WTC11 (cell line): ENCODE measurements around the gene LINC01488. TPM values are rescaled to one million over a fixed set of nuclear protein-coding genes. Genes with fewer than 3 reads are reported as not detected.

Experiments used
- ATAC-seq: fragments of 200-7000 bp; cut with Tn5 transposase; 2 replicates; pipeline ENCODE4 v1.10.0; 2021; ENCODE audit warnings: mild to moderate bottlenecking, moderate library complexity
- CTCF ChIA-PET: fragments of 300-600 bp; sonication (Branson Sonifier 250); formaldehyde crosslinking; loops from one replicate; lab custom pipeline; 2021; ENCODE audit warnings: antibody characterized with exemption; lab: Charles Lee
- POLR2A ChIA-PET: fragments of 350-600 bp; sonication (Branson Sonifier 250); formaldehyde crosslinking; loops from one replicate; lab custom pipeline; 2021; ENCODE audit warnings: antibody characterized with exemption; lab: Charles Lee
- DNase-seq: peaks from one replicate; pipeline ENCODE4 v3.0.0; 2021; ENCODE audit warnings: low spot score
- H3K27ac Mint-ChIP-seq: 2 replicates; pipeline ENCODE4 v1.8.0; 2021; ENCODE audit warnings: mixed read lengths
- H3K27me3 Mint-ChIP-seq: 2 replicates; pipeline ENCODE4 v1.8.0; 2021; ENCODE audit warnings: low read depth, mild to moderate bottlenecking, moderate library complexity, mixed read lengths
- H3K36me3 Mint-ChIP-seq: 2 replicates; pipeline ENCODE4 v1.8.0; 2021; ENCODE audit warnings: mixed read lengths
- H3K4me1 Mint-ChIP-seq: 2 replicates; pipeline ENCODE4 v1.8.0; 2022; ENCODE audit warnings: mixed read lengths
- H3K4me3 Mint-ChIP-seq: 2 replicates; pipeline ENCODE4 v1.8.0; 2021; ENCODE audit warnings: mild to moderate bottlenecking, moderate library complexity, mixed read lengths
- H3K9me3 Mint-ChIP-seq: 2 replicates; pipeline ENCODE4 v1.8.0; 2021; ENCODE audit warnings: mixed read lengths
- ETV6 ChIP-seq: sonication (generic); formaldehyde crosslinking; IDR thresholded peaks from 2 replicates; pipeline ENCODE4 v1.8.1; 2022; ENCODE audit warnings: mild to moderate bottlenecking, missing genetic modification reagents
- JUN ChIP-seq: sonication (generic); formaldehyde crosslinking; IDR thresholded peaks from 2 replicates; pipeline ENCODE4 v1.8.0; 2023; ENCODE audit warnings: mild to moderate bottlenecking, missing genetic modification reagents
- KAT7 ChIP-seq: sonication (generic); formaldehyde crosslinking; IDR thresholded peaks from 2 replicates; pipeline ENCODE4 v1.8.1; 2023; ENCODE audit warnings: missing genetic modification reagents, mild to moderate bottlenecking, borderline replicate concordance
- MXD4 ChIP-seq: fragments of 250-450 bp; sonication (Bioruptor Pico); IDR thresholded peaks from 2 replicates; pipeline ENCODE4 v1.8.0; 2021; ENCODE audit warnings: mild to moderate bottlenecking, moderate library complexity, borderline replicate concordance
- NR1H2 ChIP-seq: sonication (generic); formaldehyde crosslinking; IDR thresholded peaks from 2 replicates; pipeline ENCODE4 v1.9.0; 2021; ENCODE audit warnings: mild to moderate bottlenecking, moderate library complexity, missing genetic modification reagents
- NR2C2 ChIP-seq: sonication (generic); formaldehyde crosslinking; IDR thresholded peaks from 2 replicates; pipeline ENCODE4 v1.8.0; 2022; ENCODE audit warnings: mild to moderate bottlenecking, missing genetic modification reagents
- RELA ChIP-seq: sonication (generic); formaldehyde crosslinking; IDR thresholded peaks from 2 replicates; pipeline ENCODE4 v1.8.1; 2022; ENCODE audit warnings: missing genetic modification reagents, mild to moderate bottlenecking, borderline replicate concordance
- TEAD4 ChIP-seq: sonication (generic); formaldehyde crosslinking; IDR thresholded peaks from 2 replicates; pipeline ENCODE4 v1.8.0; 2022; ENCODE audit warnings: mild to moderate bottlenecking, missing genetic modification reagents
- ZBTB21 ChIP-seq: sonication (generic); formaldehyde crosslinking; IDR thresholded peaks from 2 replicates; pipeline ENCODE4 v1.8.1; 2023; ENCODE audit warnings: mild to moderate bottlenecking, missing genetic modification reagents, borderline replicate concordance
- ZNF263 ChIP-seq: sonication (generic); formaldehyde crosslinking; IDR thresholded peaks from 2 replicates; pipeline ENCODE4 v1.8.1; 2022; ENCODE audit warnings: low read depth, mild to moderate bottlenecking, moderate library complexity, missing genetic modification reagents
- ZNF317 ChIP-seq: sonication (generic); formaldehyde crosslinking; IDR thresholded peaks from 2 replicates; pipeline ENCODE4 v1.8.1; 2023; ENCODE audit warnings: low read depth, mild to moderate bottlenecking, moderate library complexity, missing genetic modification reagents, borderline replicate concordance
- ZNF416 ChIP-seq: fragments of 250-450 bp; sonication (Bioruptor Pico); IDR thresholded peaks from 2 replicates; pipeline ENCODE4 v1.9.0; 2021; ENCODE audit warnings: mild to moderate bottlenecking, inconsistent platforms
- total RNA-seq: library from RNA; stranded (reverse); gene quantifications from 3 replicates; pipeline ENCODE4 v1.2.3, GENCODE V29; 2021
- TF ChIP-seq, protein P1 (sequence below): sonication (generic); formaldehyde crosslinking; IDR thresholded peaks from 2 replicates; pipeline ENCODE4 v1.8.1; 2022; ENCODE audit warnings: low read depth, missing genetic modification reagents, borderline replicate concordance
- TF ChIP-seq, protein P2 (sequence below): sonication (generic); formaldehyde crosslinking; IDR thresholded peaks from 2 replicates; pipeline ENCODE4 v1.8.0; 2023; ENCODE audit warnings: mild to moderate bottlenecking, missing genetic modification reagents
- TF ChIP-seq, protein P3 (sequence below): sonication (generic); formaldehyde crosslinking; IDR thresholded peaks from 2 replicates; pipeline ENCODE4 v1.8.0; 2022; ENCODE audit warnings: missing genetic modification reagents
- TF ChIP-seq, protein P4 (sequence below): sonication (generic); formaldehyde crosslinking; IDR thresholded peaks from 2 replicates; pipeline ENCODE4 v1.8.1; 2022; ENCODE audit warnings: low read depth, mild to moderate bottlenecking, moderate library complexity, missing genetic modification reagents, borderline replicate concordance
- TF ChIP-seq, protein P5 (sequence below): sonication (generic); formaldehyde crosslinking; IDR thresholded peaks from 2 replicates; pipeline ENCODE4 v1.8.0; 2022; ENCODE audit warnings: mild to moderate bottlenecking, missing genetic modification reagents

Gene LINC01488
- total RNA-seq, 1 experiment from 2014 or later: not detected

DNA sequence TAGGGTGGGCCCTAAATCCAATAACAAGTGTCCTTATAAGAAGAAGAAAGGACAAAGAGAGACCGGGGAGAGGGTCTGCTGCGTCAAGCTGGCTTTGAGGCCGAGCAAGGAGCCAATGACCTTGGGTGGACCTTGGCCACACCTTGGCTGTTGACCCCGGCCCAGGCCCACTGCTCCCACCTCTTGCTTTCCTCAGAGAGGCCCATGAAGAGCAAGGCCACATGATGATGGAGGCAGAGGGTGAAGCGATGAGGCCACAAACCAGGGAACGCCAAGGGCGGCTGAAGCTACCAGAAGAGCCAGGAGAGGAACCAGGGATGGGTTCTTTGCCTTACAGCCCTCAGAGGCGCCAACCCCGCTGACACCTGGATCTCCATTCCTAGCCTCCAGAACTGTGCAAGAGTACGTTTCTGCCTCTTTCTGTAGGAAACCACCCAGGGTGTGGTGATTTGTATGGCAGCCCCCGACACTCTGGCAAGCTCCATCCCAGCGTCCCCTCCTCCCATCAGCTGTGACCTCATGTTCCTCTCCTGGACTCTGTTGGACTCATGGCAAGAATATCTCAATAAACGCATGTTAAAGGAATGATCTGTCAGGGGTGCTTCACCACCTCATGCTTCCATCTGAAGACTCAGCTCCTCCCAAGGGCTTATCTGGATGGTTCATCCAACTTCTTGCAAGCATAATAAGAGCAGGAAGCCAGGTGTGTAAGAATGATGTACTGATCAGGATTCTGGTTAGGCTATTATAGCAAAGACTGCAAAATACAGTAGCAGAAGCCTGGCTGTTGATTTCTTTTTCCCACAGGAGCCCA is 41.6 kb upstream of the LINC01488 start (continued):
- TF ChIP-seq ZNF317 (no peak), ZNF416 (CRISPR knock-in tag) (no peak), JUN (CRISPR knock-in tag) (no peak), ETV6 (CRISPR knock-in tag) (no peak)
- TF ChIP-seq, protein P1, sequence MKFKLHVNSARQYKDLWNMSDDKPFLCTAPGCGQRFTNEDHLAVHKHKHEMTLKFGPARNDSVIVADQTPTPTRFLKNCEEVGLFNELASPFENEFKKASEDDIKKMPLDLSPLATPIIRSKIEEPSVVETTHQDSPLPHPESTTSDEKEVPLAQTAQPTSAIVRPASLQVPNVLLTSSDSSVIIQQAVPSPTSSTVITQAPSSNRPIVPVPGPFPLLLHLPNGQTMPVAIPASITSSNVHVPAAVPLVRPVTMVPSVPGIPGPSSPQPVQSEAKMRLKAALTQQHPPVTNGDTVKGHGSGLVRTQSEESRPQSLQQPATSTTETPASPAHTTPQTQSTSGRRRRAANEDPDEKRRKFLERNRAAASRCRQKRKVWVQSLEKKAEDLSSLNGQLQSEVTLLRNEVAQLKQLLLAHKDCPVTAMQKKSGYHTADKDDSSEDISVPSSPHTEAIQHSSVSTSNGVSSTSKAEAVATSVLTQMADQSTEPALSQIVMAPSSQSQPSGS: no peak

DNA sequence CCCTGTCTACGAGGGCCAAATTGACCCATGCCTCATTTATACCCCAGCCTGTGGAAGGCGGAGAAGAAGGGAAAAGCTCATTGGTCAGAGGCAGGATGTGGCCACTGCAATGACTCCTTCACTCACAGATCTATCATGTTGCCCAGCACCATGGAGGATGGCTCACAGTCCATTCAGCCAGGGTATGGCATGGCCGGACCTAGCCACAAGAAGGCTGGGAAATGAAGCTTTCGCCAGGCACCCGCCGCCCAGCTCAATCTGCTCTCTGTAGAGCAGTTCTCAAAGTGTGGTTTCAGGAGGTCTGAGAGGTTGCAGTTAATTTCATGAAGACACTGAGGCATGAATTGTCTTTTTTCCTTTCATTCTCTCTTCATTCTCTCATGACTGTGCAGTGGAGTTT is 40.6 kb upstream of the LINC01488 start:
- Mint-ChIP-seq H3K36me3 (no peaks in the 10 kb centered on the region), H3K27ac (no peak overlapping the region), H3K4me1 (peaks cover 60% of the 10 kb centered on the region), H3K9me3 (peaks cover 3% of the 10 kb centered on the region; the same call in 1 of the 2 replicates), H3K4me3 (no peak overlapping the region), H3K27me3 (peaks cover 10% of the 10 kb centered on the region)
- TF ChIP-seq ETV6 (CRISPR knock-in tag) (no peak), NR1H2 (CRISPR knock-in tag) (no peak), TEAD4 (CRISPR knock-in tag) (no peak), MXD4 (CRISPR knock-in tag) (no peak), RELA (CRISPR knock-in tag) (no peak), ZBTB21 (CRISPR knock-in tag) (no peak), NR2C2 (CRISPR knock-in tag) (no peak), ZNF263 (no peak), KAT7 (CRISPR knock-in tag) (no peak)
- TF ChIP-seq, protein P2, sequence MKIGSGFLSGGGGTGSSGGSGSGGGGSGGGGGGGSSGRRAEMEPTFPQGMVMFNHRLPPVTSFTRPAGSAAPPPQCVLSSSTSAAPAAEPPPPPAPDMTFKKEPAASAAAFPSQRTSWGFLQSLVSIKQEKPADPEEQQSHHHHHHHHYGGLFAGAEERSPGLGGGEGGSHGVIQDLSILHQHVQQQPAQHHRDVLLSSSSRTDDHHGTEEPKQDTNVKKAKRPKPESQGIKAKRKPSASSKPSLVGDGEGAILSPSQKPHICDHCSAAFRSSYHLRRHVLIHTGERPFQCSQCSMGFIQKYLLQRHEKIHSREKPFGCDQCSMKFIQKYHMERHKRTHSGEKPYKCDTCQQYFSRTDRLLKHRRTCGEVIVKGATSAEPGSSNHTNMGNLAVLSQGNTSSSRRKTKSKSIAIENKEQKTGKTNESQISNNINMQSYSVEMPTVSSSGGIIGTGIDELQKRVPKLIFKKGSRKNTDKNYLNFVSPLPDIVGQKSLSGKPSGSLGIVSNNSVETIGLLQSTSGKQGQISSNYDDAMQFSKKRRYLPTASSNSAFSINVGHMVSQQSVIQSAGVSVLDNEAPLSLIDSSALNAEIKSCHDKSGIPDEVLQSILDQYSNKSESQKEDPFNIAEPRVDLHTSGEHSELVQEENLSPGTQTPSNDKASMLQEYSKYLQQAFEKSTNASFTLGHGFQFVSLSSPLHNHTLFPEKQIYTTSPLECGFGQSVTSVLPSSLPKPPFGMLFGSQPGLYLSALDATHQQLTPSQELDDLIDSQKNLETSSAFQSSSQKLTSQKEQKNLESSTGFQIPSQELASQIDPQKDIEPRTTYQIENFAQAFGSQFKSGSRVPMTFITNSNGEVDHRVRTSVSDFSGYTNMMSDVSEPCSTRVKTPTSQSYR (CRISPR knock-in tag): no peak
- TF ChIP-seq, protein P3, sequence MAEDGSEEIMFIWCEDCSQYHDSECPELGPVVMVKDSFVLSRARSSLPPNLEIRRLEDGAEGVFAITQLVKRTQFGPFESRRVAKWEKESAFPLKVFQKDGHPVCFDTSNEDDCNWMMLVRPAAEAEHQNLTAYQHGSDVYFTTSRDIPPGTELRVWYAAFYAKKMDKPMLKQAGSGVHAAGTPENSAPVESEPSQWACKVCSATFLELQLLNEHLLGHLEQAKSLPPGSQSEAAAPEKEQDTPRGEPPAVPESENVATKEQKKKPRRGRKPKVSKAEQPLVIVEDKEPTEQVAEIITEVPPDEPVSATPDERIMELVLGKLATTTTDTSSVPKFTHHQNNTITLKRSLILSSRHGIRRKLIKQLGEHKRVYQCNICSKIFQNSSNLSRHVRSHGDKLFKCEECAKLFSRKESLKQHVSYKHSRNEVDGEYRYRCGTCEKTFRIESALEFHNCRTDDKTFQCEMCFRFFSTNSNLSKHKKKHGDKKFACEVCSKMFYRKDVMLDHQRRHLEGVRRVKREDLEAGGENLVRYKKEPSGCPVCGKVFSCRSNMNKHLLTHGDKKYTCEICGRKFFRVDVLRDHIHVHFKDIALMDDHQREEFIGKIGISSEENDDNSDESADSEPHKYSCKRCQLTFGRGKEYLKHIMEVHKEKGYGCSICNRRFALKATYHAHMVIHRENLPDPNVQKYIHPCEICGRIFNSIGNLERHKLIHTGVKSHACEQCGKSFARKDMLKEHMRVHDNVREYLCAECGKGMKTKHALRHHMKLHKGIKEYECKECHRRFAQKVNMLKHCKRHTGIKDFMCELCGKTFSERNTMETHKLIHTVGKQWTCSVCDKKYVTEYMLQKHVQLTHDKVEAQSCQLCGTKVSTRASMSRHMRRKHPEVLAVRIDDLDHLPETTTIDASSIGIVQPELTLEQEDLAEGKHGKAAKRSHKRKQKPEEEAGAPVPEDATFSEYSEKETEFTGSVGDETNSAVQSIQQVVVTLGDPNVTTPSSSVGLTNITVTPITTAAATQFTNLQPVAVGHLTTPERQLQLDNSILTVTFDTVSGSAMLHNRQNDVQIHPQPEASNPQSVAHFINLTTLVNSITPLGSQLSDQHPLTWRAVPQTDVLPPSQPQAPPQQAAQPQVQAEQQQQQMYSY (CRISPR knock-in tag): no peak
- TF ChIP-seq, protein P4, sequence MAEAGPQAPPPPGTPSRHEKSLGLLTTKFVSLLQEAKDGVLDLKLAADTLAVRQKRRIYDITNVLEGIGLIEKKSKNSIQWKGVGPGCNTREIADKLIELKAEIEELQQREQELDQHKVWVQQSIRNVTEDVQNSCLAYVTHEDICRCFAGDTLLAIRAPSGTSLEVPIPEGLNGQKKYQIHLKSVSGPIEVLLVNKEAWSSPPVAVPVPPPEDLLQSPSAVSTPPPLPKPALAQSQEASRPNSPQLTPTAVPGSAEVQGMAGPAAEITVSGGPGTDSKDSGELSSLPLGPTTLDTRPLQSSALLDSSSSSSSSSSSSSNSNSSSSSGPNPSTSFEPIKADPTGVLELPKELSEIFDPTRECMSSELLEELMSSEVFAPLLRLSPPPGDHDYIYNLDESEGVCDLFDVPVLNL: no peak
- TF ChIP-seq, protein P5, sequence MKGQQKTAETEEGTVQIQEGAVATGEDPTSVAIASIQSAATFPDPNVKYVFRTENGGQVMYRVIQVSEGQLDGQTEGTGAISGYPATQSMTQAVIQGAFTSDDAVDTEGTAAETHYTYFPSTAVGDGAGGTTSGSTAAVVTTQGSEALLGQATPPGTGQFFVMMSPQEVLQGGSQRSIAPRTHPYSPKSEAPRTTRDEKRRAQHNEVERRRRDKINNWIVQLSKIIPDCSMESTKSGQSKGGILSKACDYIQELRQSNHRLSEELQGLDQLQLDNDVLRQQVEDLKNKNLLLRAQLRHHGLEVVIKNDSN: no peak
- DNase-seq (no peak), ATAC-seq (no peak)
- ChIA-PET CTCF (no interaction called here), POLR2A (no interaction called here)
